Nephron progenitor cell (in vitro differentiated cells): Measurements from ENCODE around the gene RTL1.
A peak's percentile ranks its signal among the peaks of the same experiment; 100 is the strongest.

Source experiments
- DNase-seq: peaks from one replicate; pipeline ENCODE4 v3.0.0; 2021
- H3K27ac Mint-ChIP-seq: 2 replicates; pipeline ENCODE4 v1.8.0; 2021; ENCODE audit warnings: mild to moderate bottlenecking, moderate library complexity, mixed read lengths
- H3K27me3 Mint-ChIP-seq: 2 replicates; pipeline ENCODE4 v1.8.0; 2021; ENCODE audit warnings: mild to moderate bottlenecking, low read depth, mixed read lengths; ENCODE audit not compliant: poor library complexity
- H3K36me3 Mint-ChIP-seq: 2 replicates; pipeline ENCODE4 v1.8.0; 2021; ENCODE audit warnings: low read depth, mixed read lengths
- H3K4me1 Mint-ChIP-seq: 2 replicates; pipeline ENCODE4 v1.8.0; 2021; ENCODE audit warnings: mixed read lengths
- H3K4me3 Mint-ChIP-seq: 2 replicates; pipeline ENCODE4 v1.8.0; 2021; ENCODE audit warnings: mild to moderate bottlenecking, moderate library complexity, mixed read lengths
- H3K9me3 Mint-ChIP-seq: 2 replicates; pipeline ENCODE4 v1.8.0; 2021; ENCODE audit warnings: mild to moderate bottlenecking, moderate library complexity, mixed read lengths
- TF ChIP-seq, protein P1 (sequence below): fragments of 200-600 bp; sonication (generic); IDR thresholded peaks from 2 replicates; pipeline ENCODE4 v1.5.0; 2021; ENCODE audit warnings: antibody characterized with exemption

RTL1 gene

DNA sequence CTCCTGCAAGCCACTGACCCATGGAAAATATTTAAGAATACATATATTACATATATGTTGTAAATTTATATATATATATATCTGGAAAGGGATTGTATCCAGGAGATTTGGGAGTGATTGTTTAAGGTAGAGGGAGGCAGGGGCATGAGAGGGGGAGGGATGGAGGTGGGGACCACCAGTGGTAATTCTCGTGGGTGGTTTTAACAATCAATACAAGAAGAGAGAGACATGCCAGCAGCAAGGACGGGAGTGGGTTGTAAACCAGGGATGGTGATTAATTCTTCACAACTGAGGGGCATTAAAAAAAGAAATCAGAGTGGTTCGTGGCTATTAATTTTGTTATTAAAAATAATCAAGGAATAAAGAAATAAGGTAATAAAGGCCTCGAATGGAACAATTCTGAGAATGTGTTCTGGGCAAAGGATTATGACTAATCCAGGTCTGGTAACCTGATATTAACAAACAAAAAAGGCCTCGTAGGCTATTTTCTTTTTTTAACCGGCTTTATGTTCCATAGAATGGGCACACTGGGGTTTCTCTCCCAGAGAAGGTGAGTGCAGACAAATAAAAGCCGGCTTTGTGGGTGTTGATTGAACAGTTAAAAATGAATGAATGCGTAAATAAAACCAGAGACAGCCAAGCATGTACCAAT is 8.3 kb upstream of the RTL1 start:
- no peaks in the 10 kb centered on the region for H3K4me1 Mint-ChIP-seq
- no peak overlapping the region for H3K27ac Mint-ChIP-seq
- no peak overlapping the region for H3K4me3 Mint-ChIP-seq
- no peaks in the 10 kb centered on the region for H3K9me3 Mint-ChIP-seq
- H3K36me3 Mint-ChIP-seq = no peaks in the 10 kb centered on the region
- TF ChIP-seq, protein P1, sequence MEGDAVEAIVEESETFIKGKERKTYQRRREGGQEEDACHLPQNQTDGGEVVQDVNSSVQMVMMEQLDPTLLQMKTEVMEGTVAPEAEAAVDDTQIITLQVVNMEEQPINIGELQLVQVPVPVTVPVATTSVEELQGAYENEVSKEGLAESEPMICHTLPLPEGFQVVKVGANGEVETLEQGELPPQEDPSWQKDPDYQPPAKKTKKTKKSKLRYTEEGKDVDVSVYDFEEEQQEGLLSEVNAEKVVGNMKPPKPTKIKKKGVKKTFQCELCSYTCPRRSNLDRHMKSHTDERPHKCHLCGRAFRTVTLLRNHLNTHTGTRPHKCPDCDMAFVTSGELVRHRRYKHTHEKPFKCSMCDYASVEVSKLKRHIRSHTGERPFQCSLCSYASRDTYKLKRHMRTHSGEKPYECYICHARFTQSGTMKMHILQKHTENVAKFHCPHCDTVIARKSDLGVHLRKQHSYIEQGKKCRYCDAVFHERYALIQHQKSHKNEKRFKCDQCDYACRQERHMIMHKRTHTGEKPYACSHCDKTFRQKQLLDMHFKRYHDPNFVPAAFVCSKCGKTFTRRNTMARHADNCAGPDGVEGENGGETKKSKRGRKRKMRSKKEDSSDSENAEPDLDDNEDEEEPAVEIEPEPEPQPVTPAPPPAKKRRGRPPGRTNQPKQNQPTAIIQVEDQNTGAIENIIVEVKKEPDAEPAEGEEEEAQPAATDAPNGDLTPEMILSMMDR = no peak
- DNase-seq = no peak
- H3K27me3 Mint-ChIP-seq = peaks cover 38% of the 10 kb centered on the region

DNA sequence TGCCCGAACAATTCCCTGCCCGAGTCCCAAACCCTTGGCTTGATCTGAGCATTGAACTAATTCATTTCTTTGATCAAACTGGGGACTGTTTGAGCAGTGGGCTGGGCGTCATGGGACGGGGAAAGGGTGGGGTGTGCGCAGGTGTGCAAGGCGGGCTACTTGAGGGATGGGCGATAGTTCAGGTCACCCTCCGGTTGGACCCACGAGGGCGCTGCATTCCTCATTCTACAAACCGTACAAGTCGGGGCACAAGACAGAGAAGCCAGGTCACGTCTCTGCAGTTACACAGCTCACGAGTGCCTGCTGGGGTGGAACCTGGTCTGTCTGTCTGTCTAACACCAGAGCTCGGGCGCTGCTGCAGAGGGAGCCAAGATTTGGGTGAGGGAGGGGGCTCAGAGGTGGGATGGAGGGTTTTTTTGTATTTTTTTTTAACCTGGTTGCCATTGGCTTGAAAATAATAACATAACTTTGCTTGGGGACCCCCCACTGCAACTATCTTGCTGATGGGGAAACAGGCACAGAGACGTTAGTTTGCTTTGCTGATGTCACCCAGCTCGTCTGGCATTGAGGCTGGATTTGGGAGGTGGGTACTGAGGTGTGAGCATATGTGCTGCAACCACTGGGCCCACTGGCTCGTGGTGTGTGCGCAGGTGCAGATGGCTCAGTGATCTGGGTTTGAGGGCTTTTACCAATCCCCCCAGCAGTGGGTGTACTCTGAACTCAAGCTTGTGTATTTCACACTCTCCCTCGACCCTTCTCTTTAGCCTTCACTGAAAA is 7.6 kb upstream of the RTL1 start:
- Mint-ChIP-seq H3K27me3 (peaks cover 45% of the 10 kb centered on the region), H3K4me1 (peaks cover under 1% of the 10 kb centered on the region), H3K4me3 (no peak overlapping the region), H3K36me3 (no peaks in the 10 kb centered on the region), H3K9me3 (no peaks in the 10 kb centered on the region), H3K27ac (no peak overlapping the region)
- TF ChIP-seq, protein P1 = no peak
- no peak for DNase-seq

DNA sequence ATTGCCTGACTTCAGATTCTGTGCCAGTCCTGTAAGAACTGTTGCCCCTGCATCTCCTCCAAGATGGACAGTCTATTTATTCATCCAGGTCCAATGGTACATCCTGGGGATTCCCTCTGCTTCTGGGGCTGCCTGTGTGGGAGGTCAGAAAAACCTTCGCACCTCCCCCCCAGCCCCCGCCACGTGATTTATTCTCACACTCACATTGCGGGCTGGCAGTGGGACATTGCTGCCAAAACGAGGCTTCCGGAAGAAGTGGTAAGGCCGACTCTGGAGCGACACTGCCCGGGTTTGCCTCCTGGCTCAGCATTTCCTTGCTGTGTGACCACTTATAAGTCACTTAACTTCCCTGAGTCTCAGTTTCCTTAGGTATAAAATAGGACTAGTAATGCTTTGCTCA is 5.9 kb upstream of the RTL1 start:
- Mint-ChIP-seq H3K36me3 (no peaks in the 10 kb centered on the region), H3K27ac (no peak overlapping the region), H3K9me3 (no peaks in the 10 kb centered on the region), H3K27me3 (peaks cover 52% of the 10 kb centered on the region), H3K4me1 (peaks cover 16% of the 10 kb centered on the region), H3K4me3 (no peak overlapping the region)
- TF ChIP-seq, protein P1 = no peak
- DNase-seq = no peak

DNA sequence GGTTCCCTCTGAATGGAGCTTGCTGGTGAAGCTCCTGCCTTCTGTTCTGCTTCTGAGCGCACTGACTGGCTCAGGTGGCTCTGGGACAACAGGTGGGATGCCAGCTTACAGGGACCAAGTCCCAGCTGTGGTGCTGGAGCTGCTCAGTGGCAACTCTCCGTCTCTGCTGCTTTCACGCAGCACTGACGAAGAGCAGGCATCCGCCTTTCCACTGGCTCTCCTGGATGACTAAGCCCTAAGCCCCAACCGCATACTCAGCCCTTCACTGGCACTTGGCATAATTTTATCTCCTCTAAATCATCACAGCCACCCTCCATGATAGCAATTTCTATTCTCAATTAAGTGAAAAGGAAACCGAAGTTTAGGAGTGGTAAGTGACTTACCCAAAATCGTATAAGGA is 3.7 kb upstream of the RTL1 start:
- no peak for DNase-seq

DNA sequence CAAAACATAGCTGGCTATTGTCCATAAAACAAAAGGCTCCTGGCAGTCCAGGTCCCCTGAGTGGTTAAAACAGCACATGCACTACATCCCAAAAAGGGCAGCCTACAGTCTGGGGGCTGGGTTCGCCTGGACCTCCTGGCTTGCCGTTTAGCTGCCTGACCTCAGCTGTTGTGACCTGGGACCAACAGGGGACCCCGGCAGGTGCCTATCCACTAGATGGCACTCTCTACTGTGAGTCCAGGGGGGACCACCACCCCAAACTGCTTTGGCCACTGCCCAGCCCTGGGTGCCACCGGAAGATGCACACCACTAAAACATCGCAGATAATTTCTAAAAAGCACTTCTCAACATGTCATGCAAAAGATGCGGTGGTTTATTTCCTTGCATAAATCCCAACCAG is 2.9 kb upstream of the RTL1 start:
- Mint-ChIP-seq H3K27me3 (peaks cover 64% of the 10 kb centered on the region), H3K4me1 (peaks cover 43% of the 10 kb centered on the region)

More for the DNA sequence above, 3.7 kb upstream of the RTL1 start:
- Mint-ChIP-seq H3K4me1 (peaks cover 37% of the 10 kb centered on the region), H3K9me3 (peaks cover under 1% of the 10 kb centered on the region), H3K27me3 (peaks cover 69% of the 10 kb centered on the region), H3K27ac (no peak overlapping the region), H3K36me3 (no peaks in the 10 kb centered on the region), H3K4me3 (no peak overlapping the region)
- TF ChIP-seq, protein P1 = no peak

More for the DNA sequence above, 2.9 kb upstream of the RTL1 start:
- Mint-ChIP-seq H3K9me3 (peaks cover 3% of the 10 kb centered on the region), H3K27ac (no peak overlapping the region), H3K36me3 (no peaks in the 10 kb centered on the region), H3K4me3 (no peak overlapping the region)
- DNase-seq = peak; percentile 43
- TF ChIP-seq, protein P1 = peak; percentile 53
